HUES6 (cell line): ENCODE measurements around the gene RAD23B.
"Not testable (repeated sequence)": the region's sequence is repeated elsewhere in the genome, so short reads cannot be mapped to it uniquely, and the experiment has no call there.

Experiments used
- H3K27ac ChIP-seq: 2 replicates; pipeline ENCODE4 v1.7.0; 2013; ENCODE audit warnings: low read depth, mild to moderate bottlenecking, low read length, inconsistent platforms
- H3K27me3 ChIP-seq: 2 replicates; pipeline ENCODE4 v1.6.1; 2013; ENCODE audit warnings: low read length; ENCODE audit not compliant: control insufficient read depth, insufficient read depth
- H3K36me3 ChIP-seq: 2 replicates; pipeline ENCODE4 v1.6.1; 2013; ENCODE audit warnings: low read length; ENCODE audit not compliant: control insufficient read depth, insufficient read depth
- H3K4me1 ChIP-seq: 2 replicates; pipeline ENCODE4 v1.6.1; 2013; ENCODE audit warnings: low read length; ENCODE audit not compliant: control insufficient read depth, insufficient read depth
- H3K4me3 ChIP-seq: 2 replicates; pipeline ENCODE4 v1.5.1; 2013; ENCODE audit warnings: low read depth, low read length
- H3K9ac ChIP-seq: one replicate; pipeline ENCODE4 v1.6.1; 2013; ENCODE audit warnings: mild to moderate bottlenecking, low read length
- H3K9me3 ChIP-seq: 2 replicates; pipeline ENCODE4 v1.6.1; 2013; ENCODE audit warnings: low read depth, low read length; ENCODE audit not compliant: control insufficient read depth, insufficient read depth

The RAD23B gene

DNA sequence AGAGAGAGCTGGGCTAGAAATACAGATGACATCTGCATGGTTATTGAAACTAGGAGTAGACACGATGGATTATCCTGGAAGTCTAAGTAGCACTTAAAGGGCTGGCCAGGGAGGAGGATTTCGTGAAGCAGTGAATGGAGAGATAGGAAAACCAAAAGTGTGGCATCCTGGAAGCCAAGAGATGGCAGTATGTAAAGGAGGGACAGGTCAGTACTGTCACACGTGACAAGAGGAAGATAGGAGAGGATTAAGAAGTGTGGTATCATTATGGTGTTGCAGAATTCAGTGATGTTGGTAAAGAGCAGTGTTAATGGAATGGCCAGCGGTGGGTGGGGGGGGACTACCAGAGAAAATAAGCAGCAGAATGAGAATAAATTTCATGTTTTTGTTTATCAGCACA, 11.7 kb downstream of the RAD23B start:
- Histone ChIP-seq H3K27me3 (no peaks in the 10 kb centered on the region), H3K27ac (no peak overlapping the region), H3K9me3 (no peaks in the 10 kb centered on the region), H3K9ac (no peak overlapping the region), H3K4me1 (peaks cover 10% of the 10 kb centered on the region; the same call in 1 of the 2 replicates), H3K36me3 (0 out of 2 replicates have a peak, but pooled peaks cover 2% of the 10 kb centered on the region), H3K4me3 (no peak overlapping the region)

- Histone ChIP-seq H3K27ac (no peak overlapping the region), H3K9me3 (no peaks in the 10 kb centered on the region), H3K4me3 (no peak overlapping the region), H3K36me3 (peaks cover 11% of the 10 kb centered on the region), H3K27me3 (no peaks in the 10 kb centered on the region), H3K9ac (no peak overlapping the region), H3K4me1 (peaks cover 4% of the 10 kb centered on the region; the same call in 1 of the 2 replicates)
These were observed 12.9 kb downstream of the RAD23B start for GRCh38 chr9:107295995-107296394.

DNA sequence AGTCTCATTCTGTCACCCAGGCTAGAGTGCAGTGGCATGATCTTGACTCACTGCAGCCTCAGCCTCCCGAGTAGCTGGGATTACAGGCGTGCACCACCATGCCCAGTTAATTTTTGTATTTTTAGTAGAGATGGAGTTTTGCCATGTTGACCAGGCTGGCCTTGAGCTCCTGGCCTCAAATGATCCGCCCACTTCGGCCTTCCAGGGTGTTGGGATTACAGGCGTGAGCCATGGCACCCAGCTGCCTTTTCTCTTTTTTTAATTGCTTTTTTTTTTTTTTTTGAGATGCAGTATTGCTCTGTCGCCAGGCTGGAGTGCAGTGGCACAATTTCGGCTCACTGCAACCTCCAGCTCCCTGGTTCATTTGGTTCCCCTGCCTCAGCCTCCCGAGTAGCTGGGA, 13.5 kb downstream of the RAD23B start:
- not testable (repeated sequence) for H3K9ac ChIP-seq, H3K4me3 ChIP-seq, H3K27ac ChIP-seq, H3K27me3 ChIP-seq, H3K9me3 ChIP-seq, H3K4me1 ChIP-seq
- H3K36me3 ChIP-seq, result peaks cover 17% of the 10 kb centered on the region

GRCh38 chr9:107299437-107299836, 16.4 kb downstream of the RAD23B start:
- peaks cover 40% of the 10 kb centered on the region for H3K36me3 ChIP-seq
- no peak overlapping the region for H3K9ac ChIP-seq
- H3K9me3 ChIP-seq, result no peaks in the 10 kb centered on the region
- H3K27ac ChIP-seq, result 0 out of 2 replicates have a peak overlapping the region, but pooled peaks have one; percentile 7
- no peak overlapping the region for H3K4me3 ChIP-seq
- no peaks in the 10 kb centered on the region for H3K27me3 ChIP-seq
- H3K4me1 ChIP-seq, result no peaks in the 10 kb centered on the region; the same call in 1 of the 2 replicates

DNA sequence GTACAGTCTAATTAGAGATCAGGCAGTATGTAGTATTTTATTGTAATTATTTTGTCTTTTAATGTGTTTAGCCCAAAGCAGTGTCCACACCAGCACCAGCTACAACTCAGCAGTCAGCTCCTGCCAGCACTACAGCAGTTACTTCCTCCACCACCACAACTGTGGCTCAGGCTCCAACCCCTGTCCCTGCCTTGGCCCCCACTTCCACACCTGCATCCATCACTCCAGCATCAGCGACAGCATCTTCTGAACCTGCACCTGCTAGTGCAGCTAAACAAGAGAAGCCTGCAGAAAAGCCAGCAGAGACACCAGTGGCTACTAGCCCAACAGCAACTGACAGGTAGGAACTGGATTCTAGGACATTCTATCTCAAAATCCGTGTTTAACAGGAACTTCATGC, 23.2 kb downstream of the RAD23B start:
- Histone ChIP-seq H3K27ac (no peak overlapping the region), H3K9me3 (no peaks in the 10 kb centered on the region), H3K27me3 (no peaks in the 10 kb centered on the region), H3K4me1 (no peaks in the 10 kb centered on the region), H3K36me3 (peaks cover 85% of the 10 kb centered on the region), H3K4me3 (no peak overlapping the region), H3K9ac (no peak overlapping the region)

DNA sequence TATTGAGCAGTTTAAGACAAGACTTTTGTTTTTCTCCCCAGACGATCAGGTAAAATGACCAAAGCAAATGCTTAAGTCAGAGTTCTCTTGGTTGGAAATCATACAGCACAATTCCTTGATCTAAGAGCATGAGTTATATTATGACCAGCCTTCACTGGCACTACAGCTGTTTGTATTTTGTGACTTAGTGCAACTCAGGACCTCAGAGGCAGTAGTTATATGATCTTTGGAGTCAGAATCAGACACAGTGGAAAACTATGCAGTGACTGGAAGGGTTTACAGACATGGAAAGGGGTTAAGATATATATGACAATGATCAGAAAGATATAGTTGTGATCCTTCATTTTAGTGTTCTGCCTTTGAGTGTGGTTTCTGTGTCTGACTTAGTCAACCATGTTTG, 24.3 kb downstream of the RAD23B start:
- peaks cover 84% of the 10 kb centered on the region for H3K36me3 ChIP-seq
- no peak overlapping the region for H3K4me3 ChIP-seq
- H3K9me3 ChIP-seq, result no peaks in the 10 kb centered on the region
- H3K4me1 ChIP-seq, result peaks cover under 1% of the 10 kb centered on the region; the same call in 1 of the 2 replicates
- no peaks in the 10 kb centered on the region for H3K27me3 ChIP-seq
- no peak overlapping the region for H3K27ac ChIP-seq
- H3K9ac ChIP-seq, result no peak overlapping the region

DNA sequence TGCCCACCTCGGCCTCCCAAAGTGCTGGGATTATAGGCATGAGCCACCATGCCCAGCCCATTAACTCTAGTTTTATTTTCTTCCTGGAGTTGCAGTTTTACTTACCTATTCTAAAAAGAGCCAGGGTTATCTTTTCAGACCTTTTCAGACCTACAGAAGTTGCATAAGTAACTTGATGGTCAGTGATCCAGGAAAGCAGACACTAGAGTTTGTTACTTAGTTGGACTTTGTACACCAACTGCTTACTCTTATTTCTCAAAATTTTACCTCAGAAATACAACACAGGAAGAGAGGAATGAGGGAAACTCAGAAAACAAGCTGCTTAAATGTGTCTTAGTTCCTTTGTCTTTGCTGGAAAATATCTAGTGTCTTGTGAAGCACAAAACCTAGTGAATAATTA, 25.4 kb downstream of the RAD23B start:
- H3K27ac ChIP-seq, result peak overlapping the region; percentile 23; the same call in 1 of the 2 replicates
- no peak overlapping the region for H3K4me3 ChIP-seq
- no peaks in the 10 kb centered on the region for H3K9me3 ChIP-seq
- no peak overlapping the region for H3K9ac ChIP-seq
- H3K36me3 ChIP-seq, result peaks cover 86% of the 10 kb centered on the region
- peaks cover 3% of the 10 kb centered on the region; the same call in 1 of the 2 replicates for H3K4me1 ChIP-seq
- no peaks in the 10 kb centered on the region for H3K27me3 ChIP-seq

GRCh38 chr9:107309271-107309670, 26.2 kb downstream of the RAD23B start:
- no peak overlapping the region for H3K9ac ChIP-seq
- no peak overlapping the region for H3K4me3 ChIP-seq
- H3K9me3 ChIP-seq, result no peaks in the 10 kb centered on the region
- H3K27me3 ChIP-seq, result no peaks in the 10 kb centered on the region
- H3K36me3 ChIP-seq, result peaks cover 86% of the 10 kb centered on the region
- H3K4me1 ChIP-seq, result peaks cover 3% of the 10 kb centered on the region; the same call in 1 of the 2 replicates
- H3K27ac ChIP-seq, result 0 out of 2 replicates have a peak overlapping the region, but pooled peaks have one; percentile 23

DNA sequence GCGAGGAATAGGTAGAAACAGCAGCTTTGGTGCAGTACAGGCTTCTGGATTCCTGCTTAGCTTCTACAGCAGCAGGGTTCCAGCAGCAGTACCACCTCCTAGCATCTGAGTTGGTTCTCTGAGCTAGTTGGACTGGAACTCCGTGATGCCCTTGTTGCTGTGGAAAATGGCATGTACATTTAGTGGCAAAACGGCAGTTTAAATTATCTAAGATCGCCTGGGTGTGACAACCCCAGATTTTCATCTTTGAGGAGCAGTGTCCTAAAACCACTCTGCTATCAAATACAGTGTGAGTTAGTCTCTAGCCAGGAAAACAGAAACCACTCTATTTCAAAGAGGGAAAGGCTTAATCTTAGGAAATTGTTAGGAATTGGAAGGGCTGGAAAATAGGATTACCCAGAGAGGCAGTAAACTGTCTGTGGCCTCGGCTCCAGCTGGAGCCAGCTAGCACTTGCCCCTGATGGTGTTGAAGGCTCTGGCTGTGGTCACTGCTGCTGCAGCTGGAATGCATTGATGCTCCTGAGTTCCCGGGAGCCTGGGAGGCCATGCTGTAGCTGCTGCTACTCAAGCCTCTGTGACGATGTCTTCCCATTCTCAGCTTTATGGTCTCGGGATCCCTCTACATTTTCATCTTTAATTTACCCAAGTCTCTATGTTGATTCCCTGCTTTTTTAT, 29.4 kb downstream of the RAD23B start:
- H3K9me3 ChIP-seq, result no peaks in the 10 kb centered on the region
- no peak overlapping the region for H3K27ac ChIP-seq
- no peak overlapping the region for H3K4me3 ChIP-seq
- peaks cover 77% of the 10 kb centered on the region for H3K36me3 ChIP-seq
- peaks cover 6% of the 10 kb centered on the region; the same call in 1 of the 2 replicates for H3K4me1 ChIP-seq
- H3K9ac ChIP-seq, result no peak overlapping the region
- no peaks in the 10 kb centered on the region for H3K27me3 ChIP-seq

DNA sequence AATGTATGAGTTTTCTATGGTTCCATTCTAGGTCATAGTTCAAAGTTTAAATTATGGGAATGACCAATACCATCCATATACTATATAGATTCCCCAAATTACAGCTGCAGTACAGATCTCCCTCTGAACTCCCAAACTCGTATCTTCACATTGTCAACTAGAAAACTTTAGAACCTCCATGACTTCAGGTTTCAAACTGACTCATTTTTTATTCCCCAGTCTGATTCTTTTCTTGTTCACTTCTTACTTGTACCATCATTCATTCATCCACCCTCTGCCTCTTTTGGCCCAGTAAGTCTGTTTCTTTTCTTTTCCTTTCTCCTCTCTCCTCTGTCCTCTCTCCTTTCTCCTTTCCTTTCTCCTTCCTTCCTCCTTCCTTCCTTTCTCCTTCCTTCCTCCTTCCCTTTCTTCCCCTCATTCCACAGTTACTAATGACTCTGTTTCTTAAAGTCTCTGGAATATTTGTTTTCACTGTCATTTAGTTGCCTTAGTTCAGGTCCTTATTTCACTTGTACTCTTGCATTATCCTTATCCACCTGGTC, 30.5 kb downstream of the RAD23B start:
- no peaks in the 10 kb centered on the region for H3K9me3 ChIP-seq

GRCh38 chr9:107314763-107315162, 31.7 kb downstream of the RAD23B start:
- Histone ChIP-seq H3K9me3 (no peaks in the 10 kb centered on the region), H3K4me3 (no peak overlapping the region), H3K4me1 (peaks cover 6% of the 10 kb centered on the region; the same call in 1 of the 2 replicates), H3K27me3 (no peaks in the 10 kb centered on the region), H3K9ac (no peak overlapping the region), H3K27ac (no peak overlapping the region), H3K36me3 (peaks cover 79% of the 10 kb centered on the region)

More for the DNA sequence above, 30.5 kb downstream of the RAD23B start:
- Histone ChIP-seq H3K27me3 (no peaks in the 10 kb centered on the region), H3K9ac (no peak overlapping the region), H3K4me1 (peaks cover 6% of the 10 kb centered on the region; the same call in 1 of the 2 replicates), H3K27ac (no peak overlapping the region), H3K4me3 (no peak overlapping the region), H3K36me3 (peaks cover 76% of the 10 kb centered on the region)
